ENCODE measurements around the gene CTNNB1. TPM values are rescaled to one million over a fixed set of nuclear protein-coding genes. Genes with fewer than 3 reads are reported as not detected.

CTNNB1 gene
- total and polyA plus RNA-seq, 2 of the 13 experiments (the other 11 are each of a cell fraction or from before 2014, with no cell fraction given) = 398 to 489 TPM

- TF ChIP-seq MXD1 (CRISPR knock-in tag; IDR thresholded peaks at IDR 0.05) (no peak), ATF1 (CRISPR knock-in tag; IDR thresholded peaks at IDR 0.05) (no peak), ATRX (CRISPR knock-in tag; IDR thresholded peaks at IDR 0.05; ENCODE audit: borderline replicate concordance) (no peak), ZNF878 (CRISPR knock-in tag; IDR thresholded peaks at IDR 0.05) (no peak), ZNF564 (CRISPR knock-in tag; IDR thresholded peaks at IDR 0.05) (peak; percentile 67; the same call in 1 of the 2 replicates), SNAPC2 (CRISPR knock-in tag; IDR thresholded peaks at IDR 0.05) (no peak), GPBP1L1 (CRISPR knock-in tag; IDR thresholded peaks at IDR 0.05) (no peak), ZNF280B (CRISPR knock-in tag; IDR thresholded peaks at IDR 0.05; ENCODE audit: borderline replicate concordance) (no peak), GABPA (IDR thresholded peaks at IDR 0.05; ENCODE audit: low read depth, low read length) (no peak), GABPA (CRISPR knock-in tag; IDR thresholded peaks at IDR 0.05; ENCODE audit: low read depth) (no peak), EEA1 (CRISPR knock-in tag; IDR thresholded peaks at IDR 0.05; ENCODE audit: borderline replicate concordance) (no peak), POLR2A (IDR thresholded peaks at IDR 0.05; ENCODE audit: insufficient read depth in 1 of 2, low read depth in 2 of 2, low read length in 2 of 2) (no peak), RBM39 (IDR thresholded peaks at IDR 0.05; ENCODE audit: low read depth, low read length, poor library complexity, severe bottlenecking) (no peak), TARDBP (CRISPR knock-in tag; IDR thresholded peaks at IDR 0.05) (peak; percentile 66), ZNF333 (CRISPR knock-in tag; IDR thresholded peaks at IDR 0.05; ENCODE audit: borderline replicate concordance) (no peak), KMT2A (CRISPR knock-in tag; IDR thresholded peaks at IDR 0.05) (no peak), FOXO1 (CRISPR knock-in tag; IDR thresholded peaks at IDR 0.05) (no peak), ZKSCAN1 (IDR thresholded peaks at IDR 0.05; ENCODE audit: low read length) (no peak), REXO4 (CRISPR knock-in tag; IDR thresholded peaks at IDR 0.05; ENCODE audit: borderline replicate concordance) (no peak), ZNF3 (CRISPR knock-in tag; IDR thresholded peaks at IDR 0.05) (no peak)
- TF ChIP-seq, protein P1, sequence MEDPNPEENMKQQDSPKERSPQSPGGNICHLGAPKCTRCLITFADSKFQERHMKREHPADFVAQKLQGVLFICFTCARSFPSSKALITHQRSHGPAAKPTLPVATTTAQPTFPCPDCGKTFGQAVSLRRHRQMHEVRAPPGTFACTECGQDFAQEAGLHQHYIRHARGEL (CRISPR knock-in tag; IDR thresholded peaks at IDR 0.05) = no peak
- TF ChIP-seq, protein P2, sequence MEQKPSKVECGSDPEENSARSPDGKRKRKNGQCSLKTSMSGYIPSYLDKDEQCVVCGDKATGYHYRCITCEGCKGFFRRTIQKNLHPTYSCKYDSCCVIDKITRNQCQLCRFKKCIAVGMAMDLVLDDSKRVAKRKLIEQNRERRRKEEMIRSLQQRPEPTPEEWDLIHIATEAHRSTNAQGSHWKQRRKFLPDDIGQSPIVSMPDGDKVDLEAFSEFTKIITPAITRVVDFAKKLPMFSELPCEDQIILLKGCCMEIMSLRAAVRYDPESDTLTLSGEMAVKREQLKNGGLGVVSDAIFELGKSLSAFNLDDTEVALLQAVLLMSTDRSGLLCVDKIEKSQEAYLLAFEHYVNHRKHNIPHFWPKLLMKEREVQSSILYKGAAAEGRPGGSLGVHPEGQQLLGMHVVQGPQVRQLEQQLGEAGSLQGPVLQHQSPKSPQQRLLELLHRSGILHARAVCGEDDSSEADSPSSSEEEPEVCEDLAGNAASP (CRISPR knock-in tag; IDR thresholded peaks at IDR 0.05; ENCODE audit: borderline replicate concordance) = peak; percentile 76; the same call in 1 of the 2 replicates
- TF ChIP-seq, protein P3, sequence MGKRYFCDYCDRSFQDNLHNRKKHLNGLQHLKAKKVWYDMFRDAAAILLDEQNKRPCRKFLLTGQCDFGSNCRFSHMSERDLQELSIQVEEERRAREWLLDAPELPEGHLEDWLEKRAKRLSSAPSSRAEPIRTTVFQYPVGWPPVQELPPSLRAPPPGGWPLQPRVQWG (CRISPR knock-in tag; IDR thresholded peaks at IDR 0.05; ENCODE audit: borderline replicate concordance, low read depth) = no peak
Observed at GRCh38 chr3:41247055-41248004, 48.0 kb downstream of the CTNNB1 start (continued).

Measured in HepG2 (cell line).